HCT116 (cell line): ENCODE results near the gene HEG1. TPM values are rescaled to one million over a fixed set of nuclear protein-coding genes. Genes with fewer than 3 reads are reported as not detected.

Experiments
- ATAC-seq: fragments of 200-7000 bp; cut with Tn5 transposase; 2 replicates; pipeline ENCODE4 v1.9.1; 2020; ENCODE audit warnings: mild to moderate bottlenecking, moderate library complexity
- BruUV-seq: library from RNA; stranded (reverse); fragments of 400-500 nt; replicated peaks from 2 replicates; lab custom pipeline; 2021; lab: Mats Ljungman, UMichigan
- CTCF ChIA-PET: fragments of 300-600 bp; sonication (Branson Sonifier 250); formaldehyde crosslinking; loops from one replicate; lab custom pipeline; 2021; ENCODE audit warnings: antibody characterized with exemption; lab: Charles Lee
- POLR2A ChIA-PET: fragments of 300-600, 350-600 bp; sonication (Branson Sonifier 250); formaldehyde crosslinking; loops from one replicate; lab custom pipeline; 2021; ENCODE audit warnings: antibody characterized with exemption; lab: Charles Lee
- RAD21 ChIA-PET, 2 experiments: fragments of 300-600 bp; sonication (Branson Sonifier 250); formaldehyde crosslinking; loops; one replicate each; lab custom pipeline; 2023; ENCODE audit warnings: low total read pairs in 2 of 2; ENCODE audit not compliant: uncharacterized antibody in 2 of 2, unreplicated experiment in 2 of 2, low non-redundant PET in 1 of 2; lab: Charles Lee
- DNase-seq: peaks from one replicate; pipeline ENCODE4 v3.0.0-alpha.2; 2010; ENCODE audit warnings: low read depth, low spot score
- H2AFZ ChIP-seq: fragments of 200-600 bp; shearing (Covaris generic), sonication (generic); 2 replicates; pipeline ENCODE4 v1.6.1; 2017; ENCODE audit warnings: low read depth, mixed run types, mixed read lengths, antibody characterized with exemption, low read length; ENCODE audit not compliant: poor library complexity, severe bottlenecking
- H3K27ac ChIP-seq: 2 replicates; pipeline ENCODE4 v1.5.1; 2012; ENCODE audit warnings: low read depth, low read length
- H3K27me3 ChIP-seq: fragments of 200-600 bp; sonication (generic); 2 replicates; pipeline ENCODE4 v1.6.1; 2016; ENCODE audit warnings: mixed run types, low read length, mixed read lengths; ENCODE audit not compliant: insufficient read depth
- H3K36me3 ChIP-seq, 2 experiments: fragments of 200-500 bp in 1 of 2; fragments of 200-600 bp in 1 of 2; sonication (Bioruptor generic) in 1 of 2; sonication (generic) in 1 of 2; 2 replicates each; pipeline versions ENCODE4 v1.5.1 to v1.6.1; 2014 to 2016; ENCODE audit warnings: low read length in 2 of 2, inconsistent platforms in 1 of 2, mixed read lengths in 1 of 2, mixed run types in 1 of 2; ENCODE audit not compliant: insufficient read depth in 2 of 2, control insufficient read depth in 1 of 2
- H3K4me1 ChIP-seq, 2 experiments: fragments of 200-600 bp in 1 of 2; sonication (generic) in 1 of 2; 2 replicates each; pipeline versions ENCODE4 v1.5.1 to v1.6.1; 2012 to 2017; ENCODE audit warnings: low read length in 2 of 2, inconsistent platforms in 1 of 2, mild to moderate bottlenecking in 1 of 2, mixed read lengths in 1 of 2, mixed run types in 1 of 2, moderate library complexity in 1 of 2; ENCODE audit not compliant: insufficient read depth in 2 of 2, control insufficient read depth in 1 of 2
- H3K4me2 ChIP-seq: fragments of 200-600 bp; sonication (generic); 2 replicates; pipeline ENCODE4 v1.6.1; 2017; ENCODE audit warnings: mixed run types, low read length, mixed read lengths
- H3K4me3 ChIP-seq, 2 experiments: fragments of 200-600 bp in 1 of 2; sonication (generic) in 1 of 2; replicated peaks in 1 of 2; 2 replicates each; pipeline ENCODE4 v1.5.1; 2011 to 2016; ENCODE audit warnings: low read length in 2 of 2, control low read depth in 1 of 2, low read depth in 1 of 2, mild to moderate bottlenecking in 1 of 2, mixed read lengths in 1 of 2, mixed run types in 1 of 2
- H3K79me2 ChIP-seq: fragments of 200-600 bp; sonication (generic); 2 replicates; pipeline ENCODE4 v1.6.1; 2017; ENCODE audit warnings: mild to moderate bottlenecking, mixed run types, low read length, moderate library complexity, mixed read lengths; ENCODE audit not compliant: insufficient read depth
- H3K9ac ChIP-seq: fragments of 200-600 bp; sonication (generic); 2 replicates; pipeline ENCODE4 v1.6.1; 2016; ENCODE audit warnings: low read length, mixed read lengths
- H3K9me2 ChIP-seq: fragments of 200-600 bp; sonication (generic), shearing (Covaris generic); 2 replicates; pipeline ENCODE4 v1.6.1; 2017; ENCODE audit warnings: mixed run types, mild to moderate bottlenecking, moderate library complexity; ENCODE audit not compliant: insufficient read depth
- H3K9me3 ChIP-seq, 2 experiments: fragments of 200-500 bp in 1 of 2; fragments of 200-600 bp in 1 of 2; sonication (Bioruptor generic) in 1 of 2; sonication (generic) in 1 of 2; 2 replicates each; pipeline ENCODE4 v1.6.1; 2014 to 2017; ENCODE audit warnings: low read length in 2 of 2, mixed read lengths in 2 of 2, inconsistent platforms in 1 of 2, low read depth in 1 of 2, mild to moderate bottlenecking in 1 of 2, mixed run types in 1 of 2, moderate library complexity in 1 of 2; ENCODE audit not compliant: control insufficient read depth in 1 of 2, insufficient read depth in 1 of 2
- H4K20me1 ChIP-seq: fragments of 200-600 bp; sonication (generic), shearing (Covaris generic); 2 replicates; pipeline ENCODE4 v1.6.1; 2017; ENCODE audit warnings: mixed run types, mild to moderate bottlenecking, moderate library complexity; ENCODE audit not compliant: insufficient read depth
- CBX3 ChIP-seq: IDR thresholded peaks from 2 replicates; pipeline ENCODE4 v1.6.1; 2012; ENCODE audit warnings: low read depth
- CEBPB ChIP-seq: IDR thresholded peaks from 2 replicates; pipeline ENCODE4 v1.6.1; 2012; ENCODE audit warnings: low read depth
- EGR1 ChIP-seq: IDR thresholded peaks from 2 replicates; pipeline ENCODE4 v1.6.1; 2012; ENCODE audit warnings: low read depth
- ELF1 ChIP-seq: IDR thresholded peaks from 2 replicates; pipeline ENCODE4 v1.6.1; 2012; ENCODE audit warnings: low read depth, borderline replicate concordance
- EZH2 ChIP-seq: fragments of 200-600 bp; sonication (generic); IDR thresholded peaks from 2 replicates; pipeline ENCODE4 v1.6.1; 2017; ENCODE audit warnings: antibody characterized with exemption, mixed run types
- EZH2phosphoT487 ChIP-seq: fragments of 200-600 bp; IDR thresholded peaks from 2 replicates; pipeline ENCODE4 v1.6.1; 2018; ENCODE audit warnings: antibody characterized with exemption, borderline replicate concordance
- FOSL1 ChIP-seq: IDR thresholded peaks from 2 replicates; pipeline ENCODE4 v1.6.1; 2012; ENCODE audit warnings: low read depth
- JUND ChIP-seq: IDR thresholded peaks from 2 replicates; pipeline ENCODE4 v1.6.1; 2012
- MAX ChIP-seq: IDR thresholded peaks from 2 replicates; pipeline ENCODE4 v1.6.1; 2012
- POLR2A ChIP-seq: IDR thresholded peaks from 2 replicates; pipeline ENCODE4 v1.7.0; 2011; ENCODE audit warnings: borderline replicate concordance; ENCODE audit not compliant: insufficient read depth, insufficient read length; ENCODE audit errors: extremely low read depth
- POLR2AphosphoS5 ChIP-seq: IDR thresholded peaks from 2 replicates; pipeline ENCODE4 v1.6.1; 2011; ENCODE audit warnings: mild to moderate bottlenecking, low read depth, low read length, moderate library complexity
- RAD21 ChIP-seq: IDR thresholded peaks from 2 replicates; pipeline ENCODE4 v1.6.1; 2012; ENCODE audit warnings: low read depth, mild to moderate bottlenecking
- REST ChIP-seq: IDR thresholded peaks from 2 replicates; pipeline ENCODE4 v1.6.1; 2012; ENCODE audit warnings: low read depth
- SRF ChIP-seq: IDR thresholded peaks from 2 replicates; pipeline ENCODE4 v1.6.1; 2012; ENCODE audit warnings: low read depth
- TCF7L2 ChIP-seq: IDR thresholded peaks from 2 replicates; pipeline ENCODE4 v1.7.0; 2011; ENCODE audit warnings: borderline replicate concordance, inconsistent platforms; ENCODE audit not compliant: insufficient read depth, insufficient read length; ENCODE audit errors: extremely low read depth
- ZFX ChIP-seq: fragments of 450-650 bp; IDR thresholded peaks from 2 replicates; pipeline ENCODE4 v1.6.1; 2017
- ZNF274 ChIP-seq: fragments of 200-500 bp; sonication (Bioruptor generic); IDR thresholded peaks from 2 replicates; pipeline ENCODE4 v1.6.1; 2014; ENCODE audit warnings: mild to moderate bottlenecking, low read depth, low read length, inconsistent platforms
- intact Hi-C: fragments of 100-400 bp; cut with micrococcal nuclease; formaldehyde crosslinking; loops from 2 replicates; pipeline ENCODE4 v1.10.0; 2022
- total RNA-seq: library from RNA; stranded (reverse); gene quantifications from one replicate; pipeline ENCODE4 v1.2.1, GENCODE V29; 2021; ENCODE audit not compliant: unreplicated experiment
- TF ChIP-seq, protein P1 (sequence below), 3 experiments: fragments of 200-600 bp in 1 of 3; sonication (generic) in 1 of 3; IDR thresholded peaks in 2 of 3; conservative IDR thresholded peaks in 1 of 3; 2 replicates each; pipeline ENCODE4 v1.5.1; 2012 to 2017; ENCODE audit warnings: low read depth in 2 of 3, low read length in 2 of 3, antibody characterized with exemption in 1 of 3, borderline replicate concordance in 1 of 3, control low read depth in 1 of 3, mild to moderate bottlenecking in 1 of 3, mixed read lengths in 1 of 3, mixed run types in 1 of 3, moderate library complexity in 1 of 3; ENCODE audit not compliant: insufficient read depth in 1 of 3
- TF ChIP-seq, protein P2 (sequence below): IDR thresholded peaks from 2 replicates; pipeline ENCODE4 v1.6.1; 2011; ENCODE audit warnings: mild to moderate bottlenecking, low read length, moderate library complexity; ENCODE audit not compliant: insufficient replicate concordance; ENCODE audit errors: extremely low read depth
- TF ChIP-seq, protein P3 (sequence below): IDR thresholded peaks from 2 replicates; pipeline ENCODE4 v1.6.1; 2012

The HEG1 gene
- total RNA-seq, 1 experiment from 2014 or later: 2.6 TPM

DNA sequence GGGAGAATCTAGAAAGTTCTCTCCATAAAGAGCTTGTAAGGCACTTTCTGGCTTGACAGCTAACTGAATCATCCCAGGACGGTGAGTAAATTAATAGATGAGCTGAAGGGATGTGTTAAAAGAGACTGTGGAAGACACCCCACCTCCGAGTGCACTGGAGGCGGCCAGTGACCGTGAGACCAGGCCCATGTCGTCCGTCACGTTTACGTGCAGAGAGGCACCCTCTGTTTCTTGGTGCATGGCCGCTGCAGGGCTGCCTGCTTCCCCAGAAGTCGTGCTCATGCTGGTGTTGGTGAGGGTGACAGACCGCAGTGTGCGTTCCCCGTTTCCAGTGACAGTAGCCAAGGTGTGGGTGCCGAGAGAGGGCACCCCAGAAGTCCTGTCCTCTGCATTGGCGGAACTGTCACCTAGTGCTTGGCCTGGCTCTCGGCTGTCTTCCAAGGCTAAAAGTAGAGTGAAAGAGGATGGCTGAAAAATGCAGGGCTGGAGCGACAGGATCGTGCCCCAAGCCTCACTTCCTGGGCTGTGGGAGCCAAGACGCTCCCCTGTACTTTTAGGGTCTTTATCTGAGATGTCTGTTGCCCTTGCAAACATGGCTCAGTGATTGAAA, 41.1 kb downstream of the HEG1 start:
- no peaks in the 10 kb centered on the region for H3K9me2 ChIP-seq
- no peak overlapping the region for H3K4me3 ChIP-seq
- no peaks in the 10 kb centered on the region for H3K9me3 ChIP-seq
- no peaks in the 10 kb centered on the region for H3K79me2 ChIP-seq
- intact Hi-C loops: no loop called here
- TF ChIP-seq ZNF274: no peak
- no peak for TF ChIP-seq POLR2A
- TF ChIP-seq MAX: no peak
- no peak for TF ChIP-seq TCF7L2
- TF ChIP-seq CEBPB: no peak
- TF ChIP-seq, protein P1, sequence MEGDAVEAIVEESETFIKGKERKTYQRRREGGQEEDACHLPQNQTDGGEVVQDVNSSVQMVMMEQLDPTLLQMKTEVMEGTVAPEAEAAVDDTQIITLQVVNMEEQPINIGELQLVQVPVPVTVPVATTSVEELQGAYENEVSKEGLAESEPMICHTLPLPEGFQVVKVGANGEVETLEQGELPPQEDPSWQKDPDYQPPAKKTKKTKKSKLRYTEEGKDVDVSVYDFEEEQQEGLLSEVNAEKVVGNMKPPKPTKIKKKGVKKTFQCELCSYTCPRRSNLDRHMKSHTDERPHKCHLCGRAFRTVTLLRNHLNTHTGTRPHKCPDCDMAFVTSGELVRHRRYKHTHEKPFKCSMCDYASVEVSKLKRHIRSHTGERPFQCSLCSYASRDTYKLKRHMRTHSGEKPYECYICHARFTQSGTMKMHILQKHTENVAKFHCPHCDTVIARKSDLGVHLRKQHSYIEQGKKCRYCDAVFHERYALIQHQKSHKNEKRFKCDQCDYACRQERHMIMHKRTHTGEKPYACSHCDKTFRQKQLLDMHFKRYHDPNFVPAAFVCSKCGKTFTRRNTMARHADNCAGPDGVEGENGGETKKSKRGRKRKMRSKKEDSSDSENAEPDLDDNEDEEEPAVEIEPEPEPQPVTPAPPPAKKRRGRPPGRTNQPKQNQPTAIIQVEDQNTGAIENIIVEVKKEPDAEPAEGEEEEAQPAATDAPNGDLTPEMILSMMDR (IDR thresholded peaks at IDR 0.05 in 2 of 3, conservative IDR thresholded peaks at IDR 0.05 in 1 of 3; ENCODE audit: borderline replicate concordance in 1 of 3, insufficient read depth in 1 of 3, low read depth in 2 of 3, low read length in 2 of 3): no peak
- TF ChIP-seq POLR2AphosphoS5: no peak
- no peak for TF ChIP-seq RAD21
- no peak for TF ChIP-seq EGR1
- TF ChIP-seq EZH2: no peak
- TF ChIP-seq ELF1: no peak
- TF ChIP-seq ZFX: no peak
- TF ChIP-seq CBX3: no peak
- TF ChIP-seq REST: no peak
- TF ChIP-seq, protein P2, sequence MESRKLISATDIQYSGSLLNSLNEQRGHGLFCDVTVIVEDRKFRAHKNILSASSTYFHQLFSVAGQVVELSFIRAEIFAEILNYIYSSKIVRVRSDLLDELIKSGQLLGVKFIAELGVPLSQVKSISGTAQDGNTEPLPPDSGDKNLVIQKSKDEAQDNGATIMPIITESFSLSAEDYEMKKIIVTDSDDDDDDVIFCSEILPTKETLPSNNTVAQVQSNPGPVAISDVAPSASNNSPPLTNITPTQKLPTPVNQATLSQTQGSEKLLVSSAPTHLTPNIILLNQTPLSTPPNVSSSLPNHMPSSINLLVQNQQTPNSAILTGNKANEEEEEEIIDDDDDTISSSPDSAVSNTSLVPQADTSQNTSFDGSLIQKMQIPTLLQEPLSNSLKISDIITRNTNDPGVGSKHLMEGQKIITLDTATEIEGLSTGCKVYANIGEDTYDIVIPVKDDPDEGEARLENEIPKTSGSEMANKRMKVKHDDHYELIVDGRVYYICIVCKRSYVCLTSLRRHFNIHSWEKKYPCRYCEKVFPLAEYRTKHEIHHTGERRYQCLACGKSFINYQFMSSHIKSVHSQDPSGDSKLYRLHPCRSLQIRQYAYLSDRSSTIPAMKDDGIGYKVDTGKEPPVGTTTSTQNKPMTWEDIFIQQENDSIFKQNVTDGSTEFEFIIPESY: no peak
- TF ChIP-seq JUND: no peak
- no peak for TF ChIP-seq SRF
- TF ChIP-seq, protein P3, sequence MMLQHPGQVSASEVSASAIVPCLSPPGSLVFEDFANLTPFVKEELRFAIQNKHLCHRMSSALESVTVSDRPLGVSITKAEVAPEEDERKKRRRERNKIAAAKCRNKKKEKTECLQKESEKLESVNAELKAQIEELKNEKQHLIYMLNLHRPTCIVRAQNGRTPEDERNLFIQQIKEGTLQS: no peak
- no peak for TF ChIP-seq EZH2phosphoT487
- no peak for TF ChIP-seq FOSL1
- DNase-seq (no peak), ATAC-seq (no peak)
- H3K27ac ChIP-seq: no peak overlapping the region
- BruUV-seq: no TSS peak
- no peaks in the 10 kb centered on the region for H3K4me1 ChIP-seq
- H3K36me3 ChIP-seq: no peaks in the 10 kb centered on the region
- no peak overlapping the region for H2AFZ ChIP-seq
- no peaks in the 10 kb centered on the region for H4K20me1 ChIP-seq
- ChIA-PET POLR2A (interaction anchor here (0.5 kb wide), 1 partner anchor 1290 kb away, joined by 3 read pairs; no protein-coding TSS in a partner anchor), CTCF (no interaction called here), RAD21 (no interaction called here)
- no peaks in the 10 kb centered on the region for H3K27me3 ChIP-seq
- no peak overlapping the region for H3K4me2 ChIP-seq
- H3K9ac ChIP-seq: no peak overlapping the region
